NOMO-1 (cell line): ENCODE measurements around the gene PTCD1.
"Not testable (repeated sequence)": the region's sequence is repeated elsewhere in the genome, so short reads cannot be mapped to it uniquely, and the experiment has no call there.

Experiments
- DNase-seq, 2 experiments: peaks; one replicate each; lab custom pipeline; 2025; ENCODE audit not compliant: unreplicated experiment in 2 of 2; lab: John Stamatoyannopoulos, UW

Gene PTCD1

DNA sequence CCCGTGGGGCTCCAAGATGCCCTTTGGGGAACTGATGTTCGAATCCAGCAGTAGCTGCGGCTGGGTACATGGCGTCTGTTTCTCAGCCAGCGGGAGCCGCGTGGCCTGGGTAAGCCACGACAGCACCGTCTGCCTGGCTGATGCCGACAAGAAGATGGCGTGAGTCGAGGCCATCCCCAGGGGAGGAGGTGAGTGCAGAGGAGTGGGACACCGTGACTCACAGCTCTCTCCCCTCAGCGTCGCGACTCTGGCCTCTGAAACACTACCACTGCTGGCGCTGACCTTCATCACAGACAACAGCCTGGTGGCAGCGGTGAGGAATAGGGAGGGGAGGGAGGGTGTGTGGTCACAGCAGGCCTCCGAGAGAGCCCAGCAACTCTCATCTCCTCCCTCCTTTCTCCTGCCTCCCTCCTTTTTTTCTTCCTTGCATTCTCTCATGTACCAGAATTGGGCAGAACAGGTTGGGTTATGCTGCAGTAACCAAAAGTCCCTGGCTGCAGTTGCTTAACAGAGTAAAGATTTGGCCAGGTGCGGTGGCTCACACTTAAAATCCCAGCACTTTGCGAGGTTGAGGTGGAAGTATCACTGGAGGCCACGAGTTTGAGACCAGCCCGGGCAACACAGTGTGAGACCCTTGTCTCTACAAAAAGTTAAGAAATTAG is 47.5 kb downstream of the PTCD1 start:
- DNase-seq, result no peak

- DNase-seq, result no peak
Observed at GRCh38 chr7:99389772-99390171, 48.8 kb downstream of the PTCD1 start.

- DNase-seq, result no peak
Observed at GRCh38 chr7:99387912-99388311, 50.7 kb downstream of the PTCD1 start.

GRCh38 chr7:99387239-99387635 is 51.4 kb downstream of the PTCD1 start:
- not testable (repeated sequence) for DNase-seq

DNA sequence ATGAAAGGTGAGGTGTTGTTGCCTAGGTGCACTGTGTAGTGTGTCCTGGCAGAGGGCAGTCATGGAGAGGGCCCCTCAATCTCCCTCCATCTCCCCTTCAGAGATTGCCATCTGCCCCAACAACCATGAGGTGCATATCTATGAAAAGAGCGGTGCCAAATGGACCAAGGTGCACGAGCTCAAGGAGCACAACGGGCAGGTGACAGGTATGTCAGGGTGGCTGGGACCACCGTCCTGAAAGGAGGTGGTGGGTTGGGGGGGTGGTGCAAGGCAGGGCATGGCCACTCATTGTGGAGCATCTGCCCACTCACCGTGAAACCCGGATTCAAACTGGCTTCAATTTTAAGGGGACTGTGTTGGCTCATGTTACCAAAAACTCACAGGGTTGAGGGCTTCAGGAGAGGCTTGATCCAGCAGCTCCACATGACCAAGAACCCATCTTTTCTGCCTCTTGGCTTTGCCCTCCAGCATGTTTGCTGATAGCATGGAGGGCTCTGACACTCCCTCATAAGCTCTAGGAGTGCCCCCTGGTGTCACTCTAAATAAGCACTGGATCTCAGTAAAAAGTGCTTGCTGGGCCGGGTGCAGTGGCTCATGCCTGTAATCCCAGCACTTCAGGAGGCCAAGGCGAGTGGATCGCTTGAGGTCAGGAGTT is 51.9 kb downstream of the PTCD1 start:
- peak; percentile 55 to 60 for DNase-seq

DNA sequence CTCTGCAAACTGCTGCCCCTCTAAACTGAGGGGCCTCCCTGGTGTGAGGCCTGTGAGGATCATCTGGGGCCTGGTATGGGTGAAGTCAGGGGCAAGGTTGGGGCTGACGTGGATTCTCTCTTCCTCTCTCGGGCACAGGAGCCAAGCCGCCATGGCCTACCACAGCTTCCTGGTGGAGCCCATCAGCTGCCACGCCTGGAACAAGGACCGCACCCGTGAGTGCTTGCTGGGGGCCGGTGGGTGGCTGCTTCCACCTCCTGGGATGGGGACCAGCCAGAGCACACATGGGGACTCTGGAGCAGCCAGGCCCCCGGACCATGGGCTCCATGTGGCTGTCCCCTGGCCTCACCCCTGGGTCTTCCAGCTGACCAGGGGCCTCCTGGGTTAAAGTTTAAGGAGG is 53.0 kb downstream of the PTCD1 start:
- no peak for DNase-seq

GRCh38 chr7:99384523-99384922 is 54.1 kb downstream of the PTCD1 start:
- no peak for DNase-seq

GRCh38 chr7:99383791-99384370 is 54.7 kb downstream of the PTCD1 start:
- DNase-seq, result no peak

DNA sequence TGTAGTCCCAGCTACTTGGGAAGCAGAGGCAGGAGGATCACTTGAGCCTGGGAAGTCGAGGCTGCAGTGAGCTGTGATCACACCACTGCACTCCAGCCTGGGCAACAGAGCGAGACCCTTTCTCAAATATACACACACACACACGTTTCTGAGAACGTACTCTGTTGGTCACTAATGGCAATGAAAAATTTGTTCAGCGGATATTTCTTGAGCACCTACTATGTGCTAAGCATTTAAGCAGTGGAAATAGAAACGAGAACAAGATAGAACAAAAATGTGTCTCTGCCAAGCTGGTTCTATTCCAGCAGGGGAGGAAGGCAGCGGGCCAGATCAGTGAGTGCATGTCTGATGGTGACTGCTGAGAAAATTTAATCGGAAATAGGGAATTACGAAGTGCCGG is 55.4 kb downstream of the PTCD1 start:
- DNase-seq, result no peak

- DNase-seq, result no peak
Observed at GRCh38 chr7:99381664-99382075, 56.9 kb downstream of the PTCD1 start.

DNA sequence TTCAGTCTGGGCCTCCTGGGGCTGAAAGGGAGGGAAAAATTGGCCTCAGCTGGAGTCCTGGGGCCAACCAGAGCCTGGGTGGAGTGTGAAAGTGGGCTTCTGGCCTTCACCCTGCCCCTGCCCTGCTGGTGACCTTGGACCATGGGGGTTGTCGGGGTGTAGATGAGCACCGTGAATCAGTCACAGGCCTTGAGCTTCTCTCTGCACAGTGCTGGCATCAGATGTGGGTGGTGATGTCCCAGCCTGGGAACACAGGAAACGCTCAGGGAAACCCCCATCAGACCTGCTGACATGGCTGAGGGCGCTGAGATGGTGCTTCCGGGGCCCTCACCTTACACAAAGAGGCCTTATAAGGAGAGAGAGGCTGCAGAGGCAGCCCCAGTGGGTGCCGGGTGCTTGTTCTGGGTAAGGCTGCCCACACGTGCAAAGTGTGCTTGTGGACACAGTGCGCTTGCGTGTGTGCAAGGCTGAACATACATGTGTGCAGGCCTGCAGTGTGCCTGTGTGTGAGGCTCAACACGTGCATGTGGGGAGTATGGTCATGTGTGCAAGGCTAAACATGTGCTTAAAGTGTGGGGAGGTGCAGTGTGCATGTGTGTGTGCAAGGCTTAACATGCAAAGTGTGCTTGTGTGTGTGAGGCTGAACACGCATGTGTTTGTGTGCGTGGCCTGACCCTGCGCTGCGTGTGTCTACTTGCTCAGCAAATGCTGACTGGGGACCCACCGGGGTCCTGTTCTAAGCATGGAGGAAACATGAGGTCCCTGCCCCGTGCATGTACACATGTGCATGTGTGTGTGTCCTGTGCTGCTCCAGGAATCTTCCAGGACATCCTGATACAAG is 57.6 kb downstream of the PTCD1 start:
- DNase-seq, result no peak

GRCh38 chr7:99380032-99380822 is 58.4 kb downstream of the PTCD1 start:
- DNase-seq, result peak; percentile 98 to 100

DNA sequence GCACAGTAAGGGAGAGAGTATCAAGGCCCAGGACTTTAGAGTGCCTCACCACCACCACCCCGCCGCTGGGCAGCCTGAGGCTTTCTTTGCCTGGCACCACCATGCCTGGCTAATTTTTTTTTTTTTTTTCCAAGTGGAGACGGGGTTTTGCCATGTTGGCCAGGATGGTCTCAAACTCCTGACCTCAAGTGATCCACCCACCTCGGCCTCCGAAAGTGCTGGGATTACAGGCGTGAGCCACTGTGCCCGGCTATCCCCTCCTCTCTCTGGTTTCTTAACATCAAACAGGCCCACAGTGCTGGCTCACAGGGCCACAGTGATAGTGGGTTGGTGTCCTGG is 58.9 kb downstream of the PTCD1 start:
- DNase-seq, result not testable (repeated sequence)

- DNase-seq, result peak; percentile 97 to 98
Observed at GRCh38 chr7:99379043-99379577, 59.5 kb downstream of the PTCD1 start.

- DNase-seq, result peak; percentile 81 to 86
Observed at GRCh38 chr7:99375070-99375807, 63.4 kb downstream of the PTCD1 start.

GRCh38 chr7:99374111-99375064 is 64.2 kb downstream of the PTCD1 start, which contains the start of gene ARPC1B:
Gene ARPC1B (plus strand): TSS chr7:99374730. CDS start chr7:99385715, 10,985 bp downstream.
- peak; percentile 86 to 96 for DNase-seq

DNA sequence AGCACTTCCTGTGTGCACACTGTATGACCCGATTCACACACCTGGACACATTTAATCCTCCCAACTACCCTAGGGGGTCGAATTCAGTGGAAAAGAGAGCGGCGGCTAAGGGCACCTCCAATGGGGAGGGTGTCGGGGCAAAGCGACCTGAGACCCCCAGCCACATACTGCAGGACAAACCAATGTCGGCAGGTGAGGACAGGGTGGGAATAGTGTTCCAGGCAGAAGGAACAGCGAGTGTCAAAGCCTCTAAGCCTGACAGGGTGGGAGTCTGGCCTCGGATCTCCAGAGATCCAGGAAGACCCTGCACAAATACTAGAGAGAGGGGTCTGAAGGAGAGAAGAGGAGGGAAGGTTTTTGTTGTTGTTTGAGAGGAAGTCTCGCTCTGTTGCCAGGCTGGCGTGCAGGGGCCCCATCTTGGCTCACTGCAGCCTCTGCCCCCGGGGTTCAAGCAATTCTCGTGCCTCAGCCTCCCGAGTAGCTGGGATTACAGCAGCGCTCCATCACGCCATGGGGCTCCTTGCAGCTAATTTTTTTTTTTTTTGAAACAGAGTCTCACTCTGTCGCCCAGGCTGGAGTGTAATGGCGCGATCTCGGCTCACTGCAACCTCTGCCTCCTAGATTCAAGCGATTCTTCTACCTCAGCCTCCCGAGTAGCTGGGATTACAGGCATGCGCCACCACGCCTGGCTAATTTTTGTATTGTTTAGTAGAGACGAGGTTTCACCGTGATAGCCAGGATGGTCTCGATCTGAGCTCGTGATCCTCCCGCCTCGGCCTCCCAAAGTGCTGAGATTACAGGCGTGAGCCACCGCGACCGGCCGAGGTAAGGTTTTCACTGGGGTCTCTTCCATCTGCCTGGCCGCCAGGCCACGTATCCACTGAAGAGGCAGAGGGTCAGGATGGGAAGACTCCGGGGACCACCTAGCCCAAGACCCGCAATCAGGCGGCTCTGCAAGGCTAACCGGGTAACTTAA is 65.2 kb downstream of the PTCD1 start:
- no peak for DNase-seq
